HG03108 (cell line): ENCODE measurements around the gene RBM47.
"Not testable (repeated sequence)": the region's sequence is repeated elsewhere in the genome, so short reads cannot be mapped to it uniquely, and the experiment has no call there.

Source experiments
- ATAC-seq: cut with Tn5 transposase; IDR thresholded peaks from one replicate; pipeline ENCODE4 v1.9.1; 2021; ENCODE audit warnings: moderate library complexity; ENCODE audit not compliant: unreplicated experiment

RBM47 gene

DNA sequence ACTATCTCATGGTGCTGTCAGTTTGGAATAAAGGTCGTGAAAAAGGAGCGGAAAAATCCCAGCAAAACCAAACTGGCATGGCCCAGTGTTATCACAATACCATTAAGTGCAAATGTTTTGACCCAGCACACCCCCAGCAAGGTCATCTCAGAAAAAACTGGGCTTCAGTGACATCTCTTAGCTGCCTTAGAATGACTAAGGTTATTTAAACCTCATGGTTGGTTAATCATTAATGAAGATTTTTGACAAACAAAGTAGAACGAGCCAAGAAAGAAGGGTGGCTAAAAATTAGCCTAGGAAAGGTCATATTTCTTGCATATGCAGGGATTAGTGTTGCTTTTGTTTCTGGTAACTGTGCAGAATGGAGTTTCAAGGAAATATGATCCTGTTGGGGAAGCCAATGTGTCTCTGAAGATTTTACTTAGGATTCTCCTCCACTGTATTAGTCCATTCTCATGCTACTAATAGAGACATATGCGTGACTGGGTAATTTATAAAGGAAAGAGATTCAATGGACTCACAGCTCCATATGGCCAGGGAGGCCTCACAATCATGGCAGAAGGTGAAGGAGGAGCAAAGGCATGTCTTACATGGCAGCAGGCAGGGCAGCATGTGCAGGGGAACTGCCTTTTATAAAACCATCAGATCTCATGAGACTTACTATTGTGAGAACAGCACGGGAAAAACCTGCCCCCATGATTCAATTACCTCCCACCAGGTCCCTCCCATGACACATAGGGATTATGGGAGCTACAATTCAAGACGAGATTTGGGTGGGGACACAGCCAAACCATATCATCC, 211.0 kb downstream of the RBM47 start:
- no peak for ATAC-seq

DNA sequence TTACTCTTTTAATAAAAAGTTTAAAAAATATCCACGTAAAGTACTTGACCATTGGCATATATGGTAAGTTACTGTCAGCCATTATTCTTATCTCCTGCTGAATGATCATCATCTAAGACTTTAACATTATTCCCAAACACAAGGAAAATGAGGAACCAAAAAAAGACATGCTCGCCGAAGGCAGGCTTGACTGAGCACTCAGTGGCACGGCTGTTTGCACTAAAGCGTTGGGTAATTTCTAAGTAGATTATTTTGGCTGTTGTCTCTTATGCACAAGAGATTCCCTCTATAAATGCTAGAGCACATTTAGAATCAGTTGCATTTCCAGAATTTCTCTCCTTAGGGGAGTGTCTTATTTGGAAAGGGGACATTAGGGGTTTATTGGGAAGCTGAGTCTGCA, 211.7 kb downstream of the RBM47 start:
- ATAC-seq, result no peak

DNA sequence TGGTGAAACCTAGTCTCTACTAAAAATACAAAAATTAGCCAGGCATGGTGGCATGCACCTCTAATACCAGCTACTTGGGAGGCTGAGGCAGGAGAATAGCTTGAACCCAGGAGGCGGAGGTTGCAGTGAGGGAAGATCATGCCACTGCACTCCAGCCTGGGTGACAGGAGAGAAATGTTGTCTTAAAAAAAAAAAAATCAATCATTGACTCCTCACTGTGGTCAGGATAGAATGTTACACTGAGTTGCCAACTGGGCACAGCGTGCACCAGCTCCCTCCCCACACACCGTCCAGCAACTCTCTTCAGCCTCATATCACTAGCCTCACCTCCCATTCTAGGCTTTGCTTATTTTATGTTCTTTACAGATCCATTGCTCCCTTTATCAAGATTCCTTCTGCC, 215.0 kb downstream of the RBM47 start:
- ATAC-seq, result no peak

DNA sequence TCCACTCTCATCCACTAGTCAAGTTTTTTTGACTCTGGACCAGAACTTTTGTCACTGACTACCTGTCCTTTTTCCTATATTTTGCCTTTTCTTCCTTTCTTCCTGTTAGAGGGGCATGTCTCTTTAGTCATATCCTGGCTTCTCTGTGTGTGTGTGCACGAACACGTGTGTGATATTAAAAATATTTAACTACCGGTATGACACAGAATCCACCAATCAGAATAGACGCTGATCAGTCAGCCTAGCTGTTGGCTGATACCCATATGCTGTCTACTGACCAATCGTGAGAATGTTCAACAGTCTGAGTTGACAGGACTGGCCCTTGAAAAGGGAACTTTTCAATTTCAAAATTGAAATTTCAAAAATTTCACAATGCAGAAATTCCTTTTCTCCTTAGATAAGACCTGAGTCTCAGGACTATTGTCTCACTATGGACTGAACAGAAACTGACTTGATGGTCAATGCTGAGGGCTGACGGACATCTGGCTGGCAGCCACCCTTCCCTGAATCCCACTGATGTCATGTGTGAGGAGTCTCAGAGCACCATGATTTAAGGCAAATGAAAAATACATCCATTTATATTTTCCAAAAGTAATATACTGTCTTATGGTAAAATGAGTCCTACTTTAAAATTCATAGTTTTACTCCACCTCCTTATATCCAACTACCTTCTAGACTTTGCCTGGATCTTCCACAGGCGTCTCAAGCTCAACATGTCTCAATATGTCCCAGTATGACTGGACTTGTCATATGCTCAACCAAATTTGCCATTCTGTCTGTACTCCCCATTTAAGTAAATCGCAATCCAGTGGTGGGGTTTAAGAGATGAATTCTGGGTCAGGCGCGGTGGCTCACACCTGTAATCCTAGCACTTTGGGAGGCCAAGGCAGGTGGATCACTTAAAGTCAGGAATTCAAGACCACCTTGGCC, 216.5 kb downstream of the RBM47 start:
- ATAC-seq, result no peak

DNA sequence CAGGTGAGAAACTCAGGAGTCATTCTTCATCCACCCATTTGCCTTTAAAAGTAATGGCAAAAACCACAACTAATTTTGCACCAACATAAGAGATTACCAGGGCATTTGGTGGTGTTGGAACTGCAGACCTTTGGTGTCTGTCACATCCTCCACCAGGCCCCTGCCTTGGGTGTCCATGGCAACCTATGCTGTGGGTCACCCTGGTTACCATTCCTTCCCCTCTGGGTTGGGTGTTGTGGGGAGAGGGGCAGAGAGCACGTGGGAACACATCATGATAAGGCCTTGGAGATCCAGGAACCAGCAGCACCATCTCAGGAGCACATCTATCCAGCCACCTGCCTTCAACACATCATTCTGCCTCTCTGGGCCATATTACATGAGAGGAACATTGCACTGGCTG, 217.3 kb downstream of the RBM47 start:
- ATAC-seq, result no peak

DNA sequence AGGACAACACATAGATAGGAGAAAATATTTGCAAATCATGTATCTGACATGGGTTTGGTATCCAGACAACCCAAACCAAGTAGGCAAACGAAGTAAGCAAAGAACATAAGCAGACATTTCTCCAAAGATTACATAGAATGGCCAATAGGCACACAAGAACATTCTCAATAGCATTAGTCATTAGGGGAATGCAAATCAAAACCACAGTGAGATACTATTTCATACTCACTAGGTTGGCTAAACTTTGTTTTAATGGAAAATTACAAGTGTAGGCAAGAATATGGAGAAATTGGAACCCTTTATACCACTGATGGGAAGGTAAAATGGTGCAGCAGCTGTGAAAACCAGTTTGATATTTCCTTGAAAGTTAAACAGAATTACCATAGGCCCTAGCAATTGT, 219.8 kb downstream of the RBM47 start:
- ATAC-seq, result no peak

DNA sequence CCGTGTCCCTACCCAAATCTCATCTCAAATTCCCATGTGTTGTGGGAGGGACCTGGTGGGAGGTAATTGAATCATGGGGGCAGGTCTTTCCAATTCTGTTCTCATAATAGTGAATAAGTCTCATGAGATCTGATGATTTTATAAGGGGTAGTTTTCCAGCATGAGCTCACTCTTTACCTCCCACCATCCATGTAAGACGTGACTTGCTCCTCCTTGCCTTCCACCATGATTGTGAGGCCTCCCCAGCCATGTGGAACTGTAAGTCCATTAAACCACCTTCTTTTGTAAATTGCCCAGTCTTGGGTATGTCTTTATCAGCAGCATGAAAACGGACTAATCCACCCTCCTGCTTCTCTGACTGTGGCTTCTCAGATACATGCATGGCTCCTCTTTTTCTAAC, 222.2 kb downstream of the RBM47 start:
- ATAC-seq, result not testable (repeated sequence)

DNA sequence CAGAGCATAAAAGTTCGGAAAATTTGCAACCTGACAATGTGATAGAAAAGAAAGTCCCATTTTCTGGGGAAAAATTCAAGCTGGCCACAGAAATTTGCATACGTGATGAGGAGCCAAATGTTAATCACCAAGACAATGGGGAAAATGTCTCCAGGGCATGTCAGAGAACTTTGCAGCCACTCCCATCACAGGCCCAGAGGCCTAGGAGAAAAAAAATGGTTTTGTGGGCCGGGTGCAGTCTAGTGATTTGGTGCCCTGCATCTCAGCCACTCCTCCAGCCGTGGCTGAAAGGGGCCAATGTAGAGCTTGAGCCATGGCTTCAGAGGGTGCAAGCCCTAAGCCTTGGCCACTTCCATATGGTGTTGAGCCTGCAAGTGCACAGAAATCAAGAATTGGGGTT, 223.3 kb downstream of the RBM47 start:
- ATAC-seq, result no peak

DNA sequence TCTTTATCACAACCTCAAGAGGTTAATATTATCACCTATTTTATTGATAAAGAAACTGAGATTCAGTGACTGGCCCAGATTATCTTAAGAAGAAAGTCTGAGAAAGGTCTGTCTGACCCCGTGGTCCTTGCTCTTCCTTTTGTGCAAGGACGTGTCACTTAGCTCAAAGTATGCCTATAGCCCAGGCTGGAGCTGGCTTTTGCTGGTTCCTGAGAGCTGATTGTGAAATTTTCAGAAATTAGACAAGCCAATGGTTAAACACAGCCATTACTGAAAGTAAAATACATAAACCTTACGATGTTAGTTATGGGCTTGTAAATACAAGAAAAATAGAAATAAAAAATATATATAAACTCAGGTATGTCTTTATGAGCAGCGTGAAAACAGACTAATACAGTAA, 224.5 kb downstream of the RBM47 start:
- ATAC-seq, result no peak

DNA sequence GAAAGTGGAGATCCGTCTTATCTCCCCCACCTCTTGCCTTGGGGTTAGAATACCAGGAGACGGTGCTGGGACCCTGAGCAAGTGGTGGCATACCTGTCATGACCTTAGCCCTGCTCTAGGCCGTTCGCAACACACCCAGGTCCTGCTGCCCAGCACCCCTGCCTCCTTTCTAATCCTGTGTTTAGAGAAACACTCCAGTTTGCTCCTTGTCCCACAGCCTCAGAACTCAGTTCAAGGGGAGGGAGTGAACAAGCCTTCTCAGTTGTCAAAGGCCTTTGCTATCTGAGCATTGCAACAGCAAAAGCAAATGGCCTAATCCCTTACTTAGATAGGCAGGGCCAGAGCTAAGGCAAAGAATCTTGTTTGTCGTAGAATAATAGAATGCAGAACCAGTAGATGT, 226.6 kb downstream of the RBM47 start:
- ATAC-seq, result no peak

DNA sequence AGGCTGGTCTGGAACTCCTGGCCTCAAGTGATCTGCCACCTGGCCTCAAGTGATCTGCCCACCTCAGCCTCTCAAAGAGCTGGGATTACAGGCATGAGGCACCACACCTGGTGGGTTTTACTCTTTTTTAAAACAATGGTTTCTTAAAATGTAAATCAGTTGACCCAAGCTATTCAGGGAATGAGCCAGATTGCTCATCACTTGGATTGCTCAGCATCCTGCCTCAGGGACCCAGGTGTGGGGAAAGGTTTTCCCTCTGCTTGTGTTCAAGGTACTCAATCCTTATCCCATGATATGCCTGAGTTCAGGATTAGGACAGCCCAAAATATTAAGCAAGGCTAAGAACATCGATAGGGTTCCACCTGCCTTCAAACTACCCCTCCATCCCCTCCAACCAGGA, 227.1 kb downstream of the RBM47 start:
- no peak for ATAC-seq

DNA sequence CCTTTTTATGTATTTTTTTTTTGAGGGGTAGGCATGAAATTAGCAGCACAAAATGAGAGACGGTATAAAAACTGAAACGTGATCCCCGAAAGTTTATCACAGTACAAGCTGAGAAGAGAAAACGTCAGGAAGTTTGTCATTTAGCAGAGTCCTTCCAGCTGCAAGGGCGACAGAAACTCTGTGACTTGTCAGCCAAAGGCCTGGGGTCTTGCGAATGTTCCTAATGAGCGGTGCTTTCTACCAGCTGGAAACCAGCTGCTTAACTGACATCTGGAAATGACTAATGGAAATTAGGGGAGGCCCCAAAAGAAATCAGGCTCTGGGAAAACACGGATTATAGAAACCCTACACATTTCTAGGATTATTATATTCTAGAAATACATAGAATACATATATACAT, 228.0 kb downstream of the RBM47 start:
- no peak for ATAC-seq

DNA sequence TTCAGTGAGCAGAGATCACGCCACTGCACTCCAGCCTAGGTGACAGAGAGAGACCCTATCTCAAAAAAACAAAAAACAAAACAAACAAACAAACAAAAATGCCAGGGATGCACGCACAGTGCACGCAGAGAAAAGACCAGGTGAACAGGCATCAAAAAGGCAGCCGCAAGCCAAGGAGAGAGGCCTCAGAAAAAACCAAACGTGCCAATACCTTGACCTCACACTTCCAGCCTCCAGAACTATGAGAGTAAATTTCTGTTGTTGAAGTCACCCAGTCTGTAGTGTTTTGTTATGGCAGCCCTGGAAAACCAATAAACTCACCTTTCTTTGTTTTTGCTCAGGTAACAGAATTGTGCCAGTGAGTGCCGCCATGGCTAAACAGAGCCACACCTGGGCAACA, 228.6 kb downstream of the RBM47 start:
- ATAC-seq, result no peak

DNA sequence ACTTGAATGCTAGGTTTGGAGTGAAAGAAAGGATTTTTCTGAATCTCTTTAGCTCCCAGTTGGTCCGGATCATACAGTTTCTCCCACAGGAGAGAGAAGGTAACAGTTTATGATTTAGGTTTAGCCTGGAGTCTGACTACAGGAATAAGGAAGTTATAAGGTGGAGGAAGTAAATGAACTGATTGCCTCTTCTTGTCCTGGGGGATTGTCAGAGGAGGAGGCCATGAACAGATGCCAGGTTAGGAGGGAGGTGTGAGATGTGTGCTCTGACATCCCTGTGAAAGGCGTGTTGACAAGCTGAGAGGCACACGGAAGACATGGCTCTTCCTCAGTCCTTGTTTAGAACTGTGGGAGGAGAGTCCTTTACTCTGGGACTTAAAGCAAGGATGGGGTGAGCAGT, 230.1 kb downstream of the RBM47 start:
- ATAC-seq, result no peak

DNA sequence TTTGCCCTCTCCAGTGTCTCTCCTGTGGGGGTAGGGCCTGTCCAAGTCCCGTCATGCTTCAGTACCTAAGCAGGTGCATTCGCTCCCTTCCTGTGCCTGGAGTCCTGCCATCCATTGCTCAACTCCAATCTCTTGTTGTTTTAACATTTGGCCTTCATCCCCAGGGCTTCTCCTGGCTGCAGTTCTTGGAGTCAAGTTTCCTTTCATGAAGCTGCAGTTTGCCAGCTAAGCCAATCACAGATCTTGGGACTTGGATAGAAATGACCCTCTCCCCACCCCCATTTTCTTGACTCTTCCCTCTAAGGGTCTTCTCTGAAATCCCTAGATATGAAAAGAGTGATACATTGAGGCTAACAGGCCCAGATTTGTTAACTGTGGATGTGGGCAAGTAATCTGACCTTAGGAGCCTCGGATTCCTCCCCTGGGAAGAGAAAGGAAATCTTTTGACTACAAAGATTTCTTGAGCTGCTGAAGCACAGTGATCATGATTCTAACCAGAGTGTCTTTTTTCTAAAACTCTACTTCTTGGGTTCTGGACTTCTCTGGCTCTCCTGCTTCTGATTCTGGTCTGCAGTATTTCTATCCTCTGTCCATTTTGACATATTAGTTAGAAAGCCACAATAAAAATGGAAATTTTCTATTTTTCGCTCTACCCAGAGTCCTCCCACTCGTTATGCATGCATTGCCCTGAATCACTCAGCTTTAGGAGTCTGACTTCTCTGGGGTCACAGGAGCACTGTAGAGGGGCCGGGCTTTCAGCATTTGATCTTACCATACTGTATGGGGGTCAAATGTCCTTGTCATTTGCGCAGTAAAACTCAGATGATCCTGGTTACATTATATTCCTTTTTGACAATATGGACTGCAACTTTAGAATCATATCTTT, 233.5 kb downstream of the RBM47 start:
- ATAC-seq, result no peak

DNA sequence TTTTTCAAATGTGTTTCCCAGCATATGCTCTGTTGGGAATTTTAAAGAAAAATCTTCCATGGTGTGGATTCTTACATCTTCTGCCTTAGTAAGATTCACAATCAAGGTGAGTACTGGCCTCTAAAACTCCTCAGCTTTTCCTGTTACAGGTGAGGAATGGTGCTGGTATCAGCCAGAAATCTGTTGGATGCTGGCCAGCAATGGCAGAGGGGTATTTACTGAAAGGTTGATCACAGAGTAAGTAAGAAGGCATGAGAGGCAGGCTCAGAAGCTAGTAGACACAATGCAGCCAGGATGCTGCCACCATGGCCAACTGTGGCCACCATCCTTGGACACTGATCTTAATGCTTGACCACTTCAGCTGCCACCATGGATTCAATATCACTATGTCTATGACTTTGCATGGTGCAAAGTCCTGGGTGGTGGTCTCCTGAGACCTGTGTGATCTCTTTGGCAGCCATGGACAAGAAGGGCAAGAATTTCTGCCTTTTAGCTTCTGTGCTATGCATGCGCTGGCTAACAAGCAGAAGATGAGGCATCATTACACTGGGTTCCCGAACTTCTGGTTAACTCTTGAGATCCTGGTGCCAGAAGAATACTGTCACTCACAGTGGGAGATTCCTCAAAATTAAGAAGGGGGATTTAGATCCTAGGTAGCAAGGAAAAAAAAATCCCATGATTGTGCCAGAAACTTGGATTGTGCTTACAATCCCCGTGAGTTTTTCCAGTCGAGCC, 234.3 kb downstream of the RBM47 start:
- no peak for ATAC-seq

DNA sequence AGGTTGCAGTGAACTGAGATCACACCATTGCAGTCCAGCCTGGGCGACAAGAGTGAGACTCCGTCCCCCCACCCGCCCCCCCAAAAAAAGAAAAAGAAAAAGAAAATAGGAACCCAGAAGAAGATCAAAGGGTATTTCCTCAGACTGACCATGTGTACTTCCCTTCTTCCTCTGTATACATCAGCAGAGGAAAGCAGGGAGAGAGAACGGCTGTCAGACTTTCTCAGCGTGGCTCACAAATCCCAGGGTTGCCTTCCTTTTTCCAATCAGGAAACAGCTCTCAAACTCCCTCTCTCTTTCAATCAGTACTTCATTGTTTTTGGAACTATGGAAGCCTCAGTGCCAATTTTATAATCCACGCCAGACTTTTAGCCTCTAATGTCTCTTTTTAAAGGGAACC, 235.4 kb downstream of the RBM47 start:
- no peak for ATAC-seq

DNA sequence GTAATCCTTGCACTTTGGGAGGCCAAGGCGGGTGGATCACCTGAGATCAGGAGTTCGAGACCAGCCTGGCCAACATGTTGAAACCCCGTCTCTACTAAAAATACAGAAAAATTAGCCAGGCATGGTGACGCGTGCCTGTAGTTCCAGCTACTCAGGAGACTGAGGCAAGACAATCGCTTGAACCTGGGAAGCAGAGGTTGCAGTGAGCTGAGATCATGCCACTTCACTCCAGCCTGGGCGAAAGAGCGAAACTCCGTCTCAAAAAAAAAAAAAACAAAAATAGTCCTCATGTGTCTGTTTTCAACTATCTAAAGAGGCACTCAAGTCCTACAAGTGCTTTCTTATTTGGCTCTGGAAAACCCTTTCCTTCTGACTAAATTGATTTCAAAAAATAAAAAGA, 237.4 kb downstream of the RBM47 start:
- ATAC-seq, result not testable (repeated sequence)

DNA sequence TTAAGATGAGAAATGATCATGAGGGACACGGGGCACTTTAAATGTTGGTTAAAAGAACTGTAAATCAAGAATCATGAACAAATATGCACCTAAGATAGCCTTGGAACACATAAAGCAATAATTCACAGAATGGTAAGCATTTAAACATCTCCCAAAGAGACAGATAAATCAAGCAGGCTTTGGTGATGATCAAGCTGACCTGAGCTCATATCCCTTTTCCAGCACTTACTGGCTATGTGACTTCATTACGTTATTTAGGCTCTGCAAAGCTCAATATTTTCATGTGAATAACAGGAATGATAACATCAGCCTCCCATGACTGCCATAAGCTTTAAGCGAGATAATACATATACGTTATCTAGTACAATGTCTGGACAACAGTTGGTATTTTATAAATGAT, 239.7 kb downstream of the RBM47 start:
- no peak for ATAC-seq

DNA sequence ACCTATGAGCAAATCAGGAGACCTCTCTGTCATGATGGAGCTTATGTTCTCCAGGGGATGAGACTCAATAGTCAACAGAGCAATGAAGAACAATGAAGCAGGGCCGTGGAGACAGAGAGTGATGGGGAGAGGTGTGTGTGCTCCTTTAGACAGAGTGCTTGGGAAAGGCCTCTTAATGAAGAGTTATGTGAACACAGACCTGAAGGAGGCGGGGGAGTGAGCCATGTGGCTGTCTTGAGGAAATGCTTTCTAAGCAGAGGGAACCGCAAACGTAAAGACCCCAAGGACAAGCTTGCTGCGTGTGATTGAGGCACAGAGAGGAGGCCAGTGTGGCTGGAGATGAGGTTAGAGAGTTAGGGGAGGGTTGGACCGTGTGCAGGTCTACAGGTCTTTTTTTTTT, 241.4 kb downstream of the RBM47 start:
- ATAC-seq, result no peak

DNA sequence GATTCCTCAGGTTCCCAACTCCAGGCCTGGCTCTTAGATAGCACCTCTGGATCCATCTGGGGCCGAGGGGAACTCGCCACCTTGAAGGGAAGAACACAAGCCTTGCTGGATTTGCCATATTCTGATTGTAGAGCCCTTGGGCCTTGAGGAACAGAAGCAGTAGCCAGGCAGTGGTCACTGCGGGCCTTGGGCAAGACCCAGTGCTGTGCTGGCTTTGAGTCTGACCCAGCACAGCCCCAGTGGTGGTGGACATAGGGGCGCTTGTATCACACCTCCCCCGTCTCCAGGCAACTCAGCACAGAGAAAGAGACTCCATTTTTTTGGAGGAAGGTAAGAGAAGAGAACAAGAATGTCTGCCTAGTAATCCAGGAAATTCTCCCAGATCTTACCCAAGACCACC, 249.0 kb downstream of the RBM47 start:
- no peak for ATAC-seq
